OCI-LY3 (cell line): Measurements from ENCODE around the gene CNTROB.
"Not testable (repeated sequence)": the region's sequence is repeated elsewhere in the genome, so short reads cannot be mapped to it uniquely, and the experiment has no call there.

Experiments
- H2AFZ ChIP-seq: fragments of 200-600, 300-600 bp; shearing (Covaris generic); 2 replicates; pipeline ENCODE4 v1.6.0; 2014; ENCODE audit warnings: antibody characterized with exemption, low read depth, low read length
- H3K27ac ChIP-seq: fragments of 200-600, 300-600 bp; sonication (generic); 2 replicates; pipeline ENCODE4 v1.5.1; 2014; ENCODE audit warnings: mild to moderate bottlenecking, low read length, moderate library complexity, mixed read lengths
- H3K27me3 ChIP-seq: fragments of 200-600, 300-600 bp; sonication (generic); 2 replicates; pipeline ENCODE4 v1.6.1; 2014; ENCODE audit warnings: low read depth, low read length, mixed read lengths
- H3K36me3 ChIP-seq: fragments of 200-600, 300-600 bp; sonication (generic); replicated peaks from 2 replicates; pipeline ENCODE3; 2014; ENCODE audit warnings: low read depth, low read length, mixed read lengths
- H3K4me1 ChIP-seq: fragments of 300-600, 200-600 bp; sonication (generic); 2 replicates; pipeline ENCODE4 v1.6.1; 2014; ENCODE audit warnings: low read length, mixed read lengths
- H3K4me2 ChIP-seq: fragments of 200-600, 300-600 bp; sonication (generic); 2 replicates; pipeline ENCODE4 v1.6.1; 2014; ENCODE audit warnings: low read length, mixed read lengths
- H3K4me3 ChIP-seq: fragments of 300-600, 200-600 bp; sonication (generic); 2 replicates; pipeline ENCODE4 v1.5.1; 2014; ENCODE audit warnings: antibody characterized with exemption, mild to moderate bottlenecking, low read length, moderate library complexity
- H3K79me2 ChIP-seq: fragments of 300-600, 200-600 bp; shearing (Covaris generic); 2 replicates; pipeline ENCODE4 v1.6.1; 2014; ENCODE audit warnings: mild to moderate bottlenecking, low read length, mixed read lengths
- H3K9ac ChIP-seq: fragments of 300-600, 200-600 bp; shearing (Covaris generic); 2 replicates; pipeline ENCODE4 v1.6.0; 2014; ENCODE audit warnings: mild to moderate bottlenecking, low read length, moderate library complexity
- H3K9me3 ChIP-seq: fragments of 200-600, 300-600 bp; shearing (Covaris generic); 2 replicates; pipeline ENCODE4 v1.6.1; 2014; ENCODE audit warnings: low read length, mixed read lengths; ENCODE audit not compliant: insufficient read depth
- H4K20me1 ChIP-seq: fragments of 200-600, 300-600 bp; sonication (generic); 2 replicates; pipeline ENCODE4 v1.6.1; 2016; ENCODE audit warnings: low read length, mixed read lengths; ENCODE audit not compliant: insufficient read depth
- EZH2phosphoT487 ChIP-seq: fragments of 200-600 bp; shearing (Covaris generic); IDR thresholded peaks from 2 replicates; pipeline ENCODE4 v1.6.1; 2018; ENCODE audit warnings: antibody characterized with exemption, mixed run types, low read depth
- TF ChIP-seq, protein P1 (sequence below): fragments of 200-600, 300-600 bp; sonication (generic); IDR thresholded peaks from 2 replicates; pipeline ENCODE4 v1.5.1; 2014; ENCODE audit warnings: antibody characterized with exemption, low read length, low read depth

Gene CNTROB

DNA sequence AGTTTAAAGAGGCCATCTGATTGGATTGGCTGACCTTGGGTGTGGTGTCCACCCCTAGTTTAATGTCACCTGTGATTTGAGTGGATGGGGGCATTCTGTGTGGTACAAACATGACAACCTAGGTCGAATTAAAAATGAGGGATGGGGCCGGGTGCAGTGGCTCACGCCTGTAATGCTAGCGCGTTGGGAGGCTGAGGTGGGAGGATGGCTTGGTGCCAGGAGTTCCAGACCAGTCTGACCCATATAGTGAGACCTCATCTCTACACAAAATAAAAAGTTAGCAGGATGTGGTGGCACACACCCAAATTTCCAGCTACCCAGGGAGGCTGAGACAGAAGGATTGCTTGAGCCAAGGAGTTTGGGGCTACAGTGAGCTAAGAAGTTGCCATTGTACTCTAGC is 14.4 kb downstream of the CNTROB start:
- Histone ChIP-seq H3K4me1 (peaks cover 12% of the 10 kb centered on the region), H3K9ac (no peak overlapping the region), H3K27ac (no peak overlapping the region), H3K79me2 (no peaks in the 10 kb centered on the region), H3K36me3 (peaks cover 31% of the 10 kb centered on the region), H3K9me3 (no peaks in the 10 kb centered on the region), H3K27me3 (no peaks in the 10 kb centered on the region), H3K4me3 (no peak overlapping the region), H4K20me1 (no peaks in the 10 kb centered on the region), H3K4me2 (no peak overlapping the region), H2AFZ (no peak overlapping the region)
- TF ChIP-seq, protein P1, sequence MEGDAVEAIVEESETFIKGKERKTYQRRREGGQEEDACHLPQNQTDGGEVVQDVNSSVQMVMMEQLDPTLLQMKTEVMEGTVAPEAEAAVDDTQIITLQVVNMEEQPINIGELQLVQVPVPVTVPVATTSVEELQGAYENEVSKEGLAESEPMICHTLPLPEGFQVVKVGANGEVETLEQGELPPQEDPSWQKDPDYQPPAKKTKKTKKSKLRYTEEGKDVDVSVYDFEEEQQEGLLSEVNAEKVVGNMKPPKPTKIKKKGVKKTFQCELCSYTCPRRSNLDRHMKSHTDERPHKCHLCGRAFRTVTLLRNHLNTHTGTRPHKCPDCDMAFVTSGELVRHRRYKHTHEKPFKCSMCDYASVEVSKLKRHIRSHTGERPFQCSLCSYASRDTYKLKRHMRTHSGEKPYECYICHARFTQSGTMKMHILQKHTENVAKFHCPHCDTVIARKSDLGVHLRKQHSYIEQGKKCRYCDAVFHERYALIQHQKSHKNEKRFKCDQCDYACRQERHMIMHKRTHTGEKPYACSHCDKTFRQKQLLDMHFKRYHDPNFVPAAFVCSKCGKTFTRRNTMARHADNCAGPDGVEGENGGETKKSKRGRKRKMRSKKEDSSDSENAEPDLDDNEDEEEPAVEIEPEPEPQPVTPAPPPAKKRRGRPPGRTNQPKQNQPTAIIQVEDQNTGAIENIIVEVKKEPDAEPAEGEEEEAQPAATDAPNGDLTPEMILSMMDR, result no peak
- TF ChIP-seq EZH2phosphoT487, result no peak

- TF ChIP-seq, protein P1, result no peak
- TF ChIP-seq EZH2phosphoT487, result no peak
- H4K20me1 ChIP-seq, result no peaks in the 10 kb centered on the region
- no peak overlapping the region for H2AFZ ChIP-seq
- no peak overlapping the region for H3K9ac ChIP-seq
- H3K4me3 ChIP-seq, result no peak overlapping the region
- no peaks in the 10 kb centered on the region for H3K27me3 ChIP-seq
- H3K4me2 ChIP-seq, result no peak overlapping the region
- peaks cover 31% of the 10 kb centered on the region for H3K36me3 ChIP-seq
- H3K4me1 ChIP-seq, result peaks cover 19% of the 10 kb centered on the region
- no peaks in the 10 kb centered on the region for H3K79me2 ChIP-seq
- no peaks in the 10 kb centered on the region for H3K9me3 ChIP-seq
- no peak overlapping the region for H3K27ac ChIP-seq
Measured at GRCh38 chr17:7947651-7948050, 15.6 kb downstream of the CNTROB start.

DNA sequence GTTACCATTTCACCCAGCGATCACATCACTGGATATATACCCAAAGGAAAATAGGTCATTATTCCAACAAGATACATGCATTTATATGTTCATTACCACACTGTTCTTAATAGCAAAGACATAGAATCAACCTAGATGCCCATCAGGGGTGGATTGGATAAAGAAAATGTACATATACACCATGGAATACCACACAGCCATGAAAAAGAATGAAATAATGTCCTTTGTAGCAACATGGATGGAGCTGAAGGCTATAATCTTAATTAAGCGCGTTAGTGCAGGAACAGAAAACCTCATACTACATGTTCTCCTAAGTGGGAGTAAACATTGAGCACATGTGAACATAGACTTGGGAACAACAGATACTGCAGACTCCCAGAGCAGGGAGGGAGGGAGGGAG is 18.6 kb downstream of the CNTROB start:
- Histone ChIP-seq H3K27me3 (no peaks in the 10 kb centered on the region), H3K4me3 (no peak overlapping the region), H4K20me1 (no peaks in the 10 kb centered on the region), H3K27ac (no peak overlapping the region), H3K4me2 (no peak overlapping the region), H3K9me3 (no peaks in the 10 kb centered on the region), H2AFZ (no peak overlapping the region), H3K9ac (no peak overlapping the region), H3K4me1 (peaks cover 24% of the 10 kb centered on the region), H3K79me2 (no peaks in the 10 kb centered on the region), H3K36me3 (peaks cover 9% of the 10 kb centered on the region)
- no peak for TF ChIP-seq EZH2phosphoT487
- TF ChIP-seq, protein P1, result no peak

DNA sequence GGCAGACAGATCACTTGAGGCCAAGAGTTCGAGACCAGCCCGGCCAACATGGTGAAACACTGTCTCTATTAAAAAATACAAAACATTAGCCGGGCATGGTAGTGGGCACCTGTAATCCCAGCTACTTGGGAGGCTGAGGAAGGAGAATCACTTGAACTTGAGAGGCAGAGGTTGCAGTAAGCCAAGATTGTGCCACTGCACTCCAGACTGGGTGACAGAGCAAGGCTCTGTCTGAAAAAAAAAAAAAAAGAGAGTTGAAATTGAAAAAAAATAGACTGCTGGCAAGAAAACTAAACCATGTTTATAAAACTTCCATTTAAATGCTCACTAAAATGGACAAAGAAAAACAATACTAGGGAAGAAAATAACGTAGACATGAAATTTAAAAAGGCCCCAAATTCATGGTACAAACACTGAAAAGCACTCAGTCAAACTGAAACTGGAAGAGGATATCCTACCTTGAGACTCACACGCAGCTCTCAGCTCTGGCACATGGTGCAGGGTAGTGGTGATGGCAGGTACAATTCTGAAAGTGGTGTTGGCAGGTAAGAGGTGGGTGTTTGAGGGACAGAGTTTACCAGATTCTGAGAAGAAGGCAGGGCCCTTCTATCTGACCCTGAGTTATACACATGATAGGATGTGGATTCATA is 19.3 kb downstream of the CNTROB start:
- Histone ChIP-seq H3K4me1 (peaks cover 28% of the 10 kb centered on the region), H3K4me3 (no peak overlapping the region), H3K27me3 (no peaks in the 10 kb centered on the region), H3K4me2 (peak overlapping the region; percentile 39), H3K9me3 (no peaks in the 10 kb centered on the region), H4K20me1 (no peaks in the 10 kb centered on the region), H3K79me2 (no peaks in the 10 kb centered on the region), H2AFZ (no peak overlapping the region), H3K27ac (peak overlapping the region; percentile 14; the same call in 1 of the 2 replicates), H3K36me3 (peaks cover 4% of the 10 kb centered on the region), H3K9ac (no peak overlapping the region)
- no peak for TF ChIP-seq EZH2phosphoT487
- TF ChIP-seq, protein P1, result no peak

GRCh38 chr17:7953266-7953665 is 21.3 kb downstream of the CNTROB start:
- not testable (repeated sequence) for H3K4me3 ChIP-seq, H3K9me3 ChIP-seq, H2AFZ ChIP-seq, H3K27ac ChIP-seq, H3K36me3 ChIP-seq, H4K20me1 ChIP-seq, H3K79me2 ChIP-seq, H3K9ac ChIP-seq, H3K4me2 ChIP-seq, H3K27me3 ChIP-seq
- H3K4me1 ChIP-seq, result peaks cover 31% of the 10 kb centered on the region
